ENCODE data around the gene BTBD19.
"Not testable (repeated sequence)": the region's sequence is repeated elsewhere in the genome, so short reads cannot be mapped to it uniquely, and the experiment has no call there.

BTBD19 gene

DNA sequence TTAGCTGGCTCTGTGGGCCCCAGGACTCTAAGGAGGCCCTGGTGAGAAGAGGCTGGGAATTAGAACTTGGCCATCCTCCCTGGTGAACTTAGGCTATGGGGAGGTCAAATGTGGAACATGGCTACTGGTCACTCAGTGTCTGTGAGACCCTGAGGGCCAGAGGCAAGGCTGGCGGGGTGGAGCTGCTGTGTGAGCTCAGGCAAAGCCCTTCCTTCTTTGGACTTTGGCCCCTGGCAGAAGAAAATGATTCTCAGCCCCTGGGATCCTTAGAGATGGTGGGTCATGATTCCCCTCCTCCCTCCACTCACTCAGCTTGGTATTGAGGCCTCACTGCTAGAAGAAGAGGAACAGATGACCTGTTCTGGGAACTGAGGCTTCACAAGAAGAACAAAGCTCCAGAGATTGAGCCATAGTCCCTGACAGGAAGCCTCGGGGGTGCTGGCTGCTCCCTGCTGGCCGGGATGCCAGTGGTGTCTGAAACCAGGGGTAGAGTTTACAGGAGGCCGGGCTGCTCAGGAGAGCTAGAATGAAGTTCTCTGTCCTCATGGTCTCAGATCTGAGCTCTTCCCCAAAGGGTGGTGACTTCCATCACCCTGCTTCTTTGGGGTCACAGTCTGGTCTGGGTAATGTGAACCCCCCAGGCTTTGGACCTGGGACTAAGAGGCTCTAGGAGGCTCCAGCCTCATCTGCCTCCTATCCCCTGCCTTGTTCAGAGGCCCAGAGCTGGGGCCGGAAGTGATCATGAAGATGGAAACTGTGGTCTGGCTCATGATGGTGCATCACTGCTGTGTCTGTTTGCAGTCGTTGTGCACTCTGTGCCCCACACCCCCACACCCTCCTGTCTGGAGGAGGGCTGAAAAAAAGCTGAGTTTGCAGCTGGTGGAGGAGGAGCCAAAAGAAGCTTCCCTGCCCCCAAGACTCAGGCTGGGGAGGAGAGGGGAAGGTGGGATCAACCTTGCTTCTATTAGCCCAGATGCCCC, 905 bp downstream of the BTBD19 start:
- peak; percentile 62 to 64 for DNase-seq (ENCODE audit: low read depth in 2 of 2)

DNA sequence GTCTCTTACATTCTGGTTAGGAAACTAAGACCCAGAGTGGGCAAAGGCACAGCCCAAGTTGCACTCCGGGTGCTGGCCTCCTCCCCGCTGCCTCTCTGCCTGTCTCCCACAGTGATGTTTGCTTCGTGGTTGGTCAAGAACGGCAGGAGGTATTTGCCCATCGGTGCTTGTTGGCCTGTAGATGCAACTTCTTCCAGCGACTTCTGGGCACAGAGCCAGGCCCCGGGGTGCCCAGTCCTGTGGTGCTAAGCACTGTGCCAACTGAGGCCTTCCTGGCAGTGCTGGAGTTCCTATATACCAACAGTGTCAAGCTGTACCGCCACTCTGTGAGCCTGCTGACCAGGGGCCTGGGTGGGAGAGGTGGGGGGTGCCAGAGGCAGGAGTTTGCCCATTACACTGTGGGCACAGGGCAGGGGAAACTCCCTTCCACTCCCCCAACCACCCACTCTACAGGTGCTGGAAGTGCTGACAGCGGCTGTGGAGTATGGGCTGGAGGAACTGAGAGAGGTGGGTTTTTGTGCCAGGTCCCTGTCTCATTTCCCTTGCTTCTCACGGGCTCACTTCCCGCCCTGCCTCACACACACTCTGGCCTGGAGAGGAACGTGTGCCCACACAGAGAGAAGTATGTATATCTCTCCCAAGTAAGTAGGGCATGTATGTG, 1.9 kb downstream of the BTBD19 start:
- DNase-seq (ENCODE audit: low read depth in 2 of 2), result no peak

GRCh38 chr1:44810762-44811105, 2.4 kb downstream of the BTBD19 start:
- not testable (repeated sequence) for DNase-seq (ENCODE audit: low read depth in 2 of 2)

- no peak for DNase-seq (ENCODE audit: low read depth in 2 of 2)
Measured at GRCh38 chr1:44811234-44811633, 2.9 kb downstream of the BTBD19 start.

GRCh38 chr1:44812822-44813543, 4.7 kb downstream of the BTBD19 start:
- no peak for DNase-seq (ENCODE audit: low read depth in 2 of 2)

- not testable (repeated sequence) for DNase-seq (ENCODE audit: low read depth in 2 of 2)
Measured at GRCh38 chr1:44815926-44816325, 7.6 kb downstream of the BTBD19 start.

DNA sequence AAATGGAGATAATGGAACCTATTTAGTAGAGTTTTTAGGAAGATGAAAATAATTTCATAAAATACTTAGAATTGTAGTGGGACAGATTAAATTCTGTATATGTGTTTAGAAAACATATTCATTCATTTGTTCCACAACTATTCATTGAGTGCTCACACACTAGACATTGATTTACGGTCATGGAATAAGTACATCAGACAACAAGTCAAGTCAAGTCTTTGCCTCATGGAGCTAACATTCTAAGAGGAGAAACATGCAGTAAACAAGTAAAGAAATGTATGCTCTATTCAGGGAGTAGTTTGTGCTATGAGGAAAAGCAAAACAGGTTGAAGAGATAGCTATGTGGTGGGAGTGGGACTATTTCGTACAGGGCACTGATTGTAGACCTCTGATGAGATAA, 9.0 kb downstream of the BTBD19 start:
- DNase-seq (ENCODE audit: low read depth in 2 of 2), result no peak

DNA sequence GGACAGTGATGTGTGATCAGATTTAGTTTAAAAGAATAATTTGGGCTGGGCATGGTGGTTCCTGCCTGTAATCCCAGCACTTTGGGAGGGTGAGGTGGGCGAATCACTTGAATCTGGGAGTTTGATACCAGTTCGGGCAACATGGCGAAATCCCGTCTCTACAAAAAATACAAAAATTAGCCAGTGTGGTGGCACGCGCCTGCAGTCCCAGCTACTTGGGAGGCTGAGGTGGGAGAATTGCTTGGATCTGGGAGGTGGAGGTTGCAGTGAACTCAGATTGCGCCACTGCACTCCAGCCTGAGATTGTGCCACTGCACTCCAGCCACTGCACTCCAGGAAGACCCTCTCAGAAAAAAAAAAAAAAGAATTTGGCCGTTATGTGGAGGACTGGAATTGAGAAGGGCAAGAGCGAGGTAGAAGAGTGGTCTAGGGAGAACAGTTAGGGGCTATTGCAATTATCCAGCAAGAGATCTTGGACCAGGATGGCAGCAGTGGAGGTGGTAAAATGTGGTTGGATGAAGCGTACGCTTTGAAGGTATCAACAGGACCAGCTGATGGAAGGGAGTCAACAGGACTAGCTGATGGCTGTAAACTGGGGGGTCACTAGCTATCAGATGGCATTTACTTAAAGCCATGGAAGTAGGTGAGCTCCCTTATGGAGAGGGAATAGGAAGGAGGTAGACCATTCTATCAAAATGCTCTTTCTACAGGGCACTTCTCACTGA, 9.6 kb downstream of the BTBD19 start:
- no peak for DNase-seq (ENCODE audit: low read depth in 2 of 2)

DNA sequence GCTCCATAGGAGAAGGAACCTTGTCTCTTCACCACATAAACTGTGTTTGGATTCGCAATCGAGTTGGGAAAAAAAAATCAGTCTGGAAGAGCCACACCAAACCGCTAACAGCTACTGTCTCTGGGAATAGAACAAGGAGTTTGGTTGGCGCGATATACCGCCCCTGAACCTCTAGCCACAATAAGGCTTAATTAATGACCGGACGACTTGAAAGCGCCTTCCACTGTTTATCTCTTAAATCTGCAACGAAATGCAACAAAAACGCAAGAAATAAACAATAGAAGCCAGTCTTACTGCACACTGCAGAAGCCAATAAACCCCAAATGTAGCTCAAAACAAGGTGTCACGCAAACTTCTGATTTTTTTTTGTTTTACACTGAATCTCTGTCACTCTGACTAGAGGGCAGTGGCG, 10.9 kb downstream of the BTBD19 start:
- DNase-seq (ENCODE audit: low read depth in 2 of 2), result no peak

- peak; percentile 53 to 65 for DNase-seq (ENCODE audit: low read depth in 2 of 2)
Measured at GRCh38 chr1:44819608-44820327, 11.4 kb downstream of the BTBD19 start.

DNA sequence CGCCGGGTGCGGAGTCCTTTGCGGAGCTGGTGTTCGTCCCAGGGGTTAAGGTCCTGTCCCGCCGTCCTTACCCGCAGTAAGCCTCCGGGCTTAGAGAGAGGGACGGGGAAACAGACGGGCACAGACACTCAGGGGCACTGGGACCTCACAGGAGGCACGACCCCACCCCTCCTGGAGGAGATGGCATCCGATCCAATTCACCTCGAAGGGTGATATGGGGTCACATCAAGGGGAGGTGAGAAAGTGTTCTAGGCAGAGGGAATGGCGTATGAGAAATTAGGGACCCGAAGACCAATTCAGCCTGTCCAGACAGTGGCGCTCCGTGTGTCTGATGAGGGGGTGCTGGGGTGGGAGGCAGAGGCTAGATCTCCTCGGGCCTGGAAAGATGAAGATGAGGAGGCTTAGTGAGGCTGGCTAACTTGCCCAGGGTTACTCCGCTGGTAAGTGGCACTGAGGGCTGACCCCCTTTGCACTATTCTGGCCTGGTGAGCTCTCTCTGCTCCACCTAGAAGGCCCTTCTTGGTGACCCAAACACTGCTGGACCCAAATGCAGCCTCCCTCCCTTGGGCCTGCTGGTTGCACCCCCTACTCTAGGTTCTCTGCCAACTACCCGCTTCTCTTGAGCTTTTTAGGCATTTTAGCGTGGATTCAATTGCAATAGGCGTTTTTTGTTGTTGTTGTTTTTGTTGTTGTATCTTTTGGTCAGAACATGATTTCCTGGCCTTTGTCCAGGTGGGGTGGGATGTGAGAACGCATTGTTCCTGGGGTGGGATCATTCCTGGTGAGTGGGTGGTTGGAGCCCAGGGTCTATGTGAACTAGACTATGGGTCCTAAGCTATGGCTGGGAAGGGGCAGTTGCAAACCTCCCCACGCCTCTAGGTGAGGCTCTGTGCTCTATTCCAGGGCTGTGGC, 12.3 kb downstream of the BTBD19 start:
- no peak for DNase-seq (ENCODE audit: low read depth in 2 of 2)

DNA sequence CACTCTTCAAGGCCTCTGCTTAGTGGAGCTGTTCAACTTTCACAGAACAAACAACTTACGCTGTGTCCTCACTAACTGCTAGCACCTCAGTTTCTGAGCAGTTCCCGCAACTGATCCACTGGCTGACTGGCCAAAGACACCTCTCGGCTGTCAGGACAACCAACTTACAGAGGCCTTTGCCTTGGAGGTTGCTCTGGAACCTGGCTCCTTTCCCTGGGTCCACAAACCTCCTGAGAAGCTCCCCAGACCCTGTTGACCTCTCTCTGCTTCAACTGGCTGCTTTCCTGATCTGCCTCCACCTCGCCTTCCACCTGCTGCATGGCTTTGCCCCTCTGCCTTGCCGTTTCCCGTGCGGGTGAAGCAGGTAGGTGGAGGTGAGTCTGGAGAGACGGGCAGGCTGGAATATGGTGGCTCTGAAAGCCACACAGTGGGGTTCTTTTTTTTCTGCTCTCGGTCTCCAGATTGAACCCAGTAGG, 13.0 kb downstream of the BTBD19 start:
- no peak for DNase-seq (ENCODE audit: low read depth in 2 of 2)

- no peak for DNase-seq (ENCODE audit: low read depth in 2 of 2)
Measured at GRCh38 chr1:44822131-44822701, 13.9 kb downstream of the BTBD19 start.

DNA sequence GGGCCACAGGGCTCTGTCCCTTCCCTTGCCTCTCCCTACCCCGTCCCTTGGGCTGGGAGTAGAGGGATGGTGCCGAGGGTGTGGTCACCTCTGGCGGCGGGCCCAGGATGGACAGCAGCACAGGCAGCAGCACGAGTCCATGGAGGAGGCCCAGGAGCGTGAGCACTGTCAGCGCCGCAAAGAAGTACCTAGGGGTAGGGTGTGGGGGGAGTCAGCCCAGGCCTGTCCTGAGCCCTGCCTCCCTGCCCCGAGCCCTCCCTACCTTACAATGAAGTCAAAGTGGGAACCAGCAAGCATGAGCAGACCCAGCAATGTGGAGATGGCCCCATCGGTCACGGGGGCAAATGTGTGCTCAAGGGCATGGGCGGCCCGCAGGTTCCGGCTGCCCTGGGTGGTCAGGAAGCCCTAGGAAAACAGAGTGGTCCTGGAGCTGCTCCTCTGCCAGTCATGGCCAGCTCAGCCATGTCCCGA, 14.7 kb downstream of the BTBD19 start:
- DNase-seq (ENCODE audit: low read depth in 2 of 2), result no peak

DNA sequence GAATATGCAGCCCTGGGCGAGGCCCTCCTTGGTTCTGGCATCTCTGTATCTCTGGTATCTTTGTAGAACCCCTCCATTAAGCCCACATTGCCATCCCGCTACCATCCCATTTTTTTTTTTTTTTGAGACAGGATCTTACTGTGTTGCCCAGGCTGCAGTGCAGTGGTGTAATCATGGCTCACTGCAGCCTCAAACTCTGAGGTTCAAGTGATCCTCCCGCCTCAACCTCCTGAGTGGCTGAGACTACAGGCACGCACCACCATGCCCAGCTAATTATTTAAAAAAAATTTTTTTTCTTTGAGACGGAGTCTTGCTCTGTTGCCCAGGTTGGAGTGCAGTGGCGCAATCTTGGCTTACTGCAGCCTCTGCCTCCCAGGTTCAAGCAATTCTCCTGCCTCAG, 16.1 kb downstream of the BTBD19 start:
- not testable (repeated sequence) for DNase-seq (ENCODE audit: low read depth in 2 of 2)

DNA sequence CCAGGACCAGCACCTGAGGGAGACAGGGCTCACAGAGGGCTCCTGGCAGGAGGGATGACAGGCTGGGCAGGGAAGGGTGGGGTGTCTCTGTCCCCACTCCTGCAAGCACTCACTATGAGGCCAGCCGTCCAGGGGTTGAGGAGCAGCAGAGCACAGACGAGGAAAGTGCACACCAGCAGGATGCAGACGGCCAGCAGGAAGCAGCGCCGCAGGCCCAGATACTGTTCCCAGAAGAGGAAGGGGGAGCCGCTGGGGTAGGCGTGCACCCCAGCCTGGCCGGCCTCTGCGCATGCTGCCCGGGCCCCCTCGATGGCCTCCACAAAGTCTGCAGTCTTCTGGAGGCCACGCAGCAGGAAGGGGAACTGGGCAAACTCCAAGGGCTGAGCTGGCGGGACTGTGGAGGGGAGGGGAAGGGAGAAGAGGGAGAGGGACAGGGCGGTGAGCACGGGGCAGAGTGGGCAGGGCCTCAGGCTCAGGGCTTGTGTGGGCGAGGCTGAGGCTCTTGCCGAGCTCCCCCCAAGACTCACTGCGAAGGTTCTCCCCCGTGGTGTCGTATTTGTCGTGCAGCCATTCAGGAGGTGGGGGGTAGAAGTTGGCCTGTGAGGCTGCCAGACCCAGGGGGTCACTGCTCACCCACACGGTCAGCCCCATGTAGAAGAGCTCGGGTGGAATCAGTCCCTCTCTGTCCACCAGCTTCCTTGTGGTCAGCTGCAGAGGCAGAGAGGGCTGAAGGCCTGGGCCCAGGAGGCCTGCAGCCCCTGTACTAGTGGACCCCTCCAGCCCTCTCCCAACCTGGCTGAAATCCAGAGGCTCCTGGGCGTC, 18.3 kb downstream of the BTBD19 start:
- DNase-seq (ENCODE audit: low read depth in 2 of 2), result no peak

GRCh38 chr1:44827197-44828002, 19.1 kb downstream of the BTBD19 start:
- DNase-seq (ENCODE audit: low read depth in 2 of 2), result no peak
